IMR-90 (cell line): ENCODE measurements around the gene NT5M. TPM values are rescaled to one million over a fixed set of nuclear protein-coding genes. Genes with fewer than 3 reads are reported as not detected.

Experiments
- ATAC-seq: fragments of 200-7000 bp; cut with Tn5 transposase; 2 replicates; pipeline ENCODE4 v1.9.1; 2020; ENCODE audit warnings: low read depth, mild to moderate bottlenecking, moderate library complexity
- BruUV-seq: library from RNA; stranded (reverse); fragments of 400-500 nt; replicated peaks from 2 replicates; lab custom pipeline; 2021; lab: Mats Ljungman, UMichigan
- CTCF ChIA-PET: fragments of 300-600 bp; formaldehyde crosslinking; extraction: SDS; loops from one replicate; lab custom pipeline; 2021; ENCODE audit warnings: antibody characterized with exemption; lab: Yijun Ruan, JAX
- POLR2A ChIA-PET: fragments of 300-600 bp; sonication (Branson Sonifier 250); formaldehyde crosslinking; loops from one replicate; lab custom pipeline; 2022; ENCODE audit warnings: antibody characterized with exemption; ENCODE audit not compliant: unreplicated experiment; lab: Charles Lee
- DNase-seq: peaks from one replicate; pipeline ENCODE4 v3.0.0; 2013
- H2AFZ ChIP-seq: replicated peaks from 2 replicates; pipeline ENCODE3; 2013; ENCODE audit warnings: low read length, mild to moderate bottlenecking; ENCODE audit not compliant: poor library complexity
- H2AK5ac ChIP-seq: 2 replicates; pipeline ENCODE4 v1.6.1; 2013; ENCODE audit warnings: low read depth, low read length, inconsistent platforms
- H2AK9ac ChIP-seq: replicated peaks from 2 replicates; pipeline ENCODE3; 2013; ENCODE audit warnings: mild to moderate bottlenecking, low read depth, low read length, moderate library complexity; ENCODE audit not compliant: poor library complexity
- H2BK120ac ChIP-seq: 2 replicates; pipeline ENCODE4 v1.6.1; 2013; ENCODE audit warnings: low read depth, low read length, inconsistent platforms
- H2BK15ac ChIP-seq: 3 replicates; pipeline ENCODE4 v1.6.1; 2013; ENCODE audit warnings: low read depth, low read length, inconsistent platforms
- H2BK20ac ChIP-seq: 2 replicates; pipeline ENCODE4 v1.6.1; 2013; ENCODE audit warnings: low read depth, mild to moderate bottlenecking, inconsistent platforms, low read length, moderate library complexity
- H2BK5ac ChIP-seq: 2 replicates; pipeline ENCODE4 v1.6.1; 2013; ENCODE audit warnings: mild to moderate bottlenecking, low read depth, low read length, inconsistent platforms; ENCODE audit not compliant: poor library complexity, severe bottlenecking
- H3K14ac ChIP-seq: replicated peaks from 2 replicates; pipeline ENCODE4 v1.6.1; 2013; ENCODE audit warnings: low read depth, low read length, inconsistent platforms
- H3K18ac ChIP-seq: 2 replicates; pipeline ENCODE4 v1.6.1; 2013; ENCODE audit warnings: low read depth, low read length, control low read depth
- H3K23ac ChIP-seq: 2 replicates; pipeline ENCODE4 v1.6.1; 2013; ENCODE audit warnings: low read depth, low read length, inconsistent platforms
- H3K27ac ChIP-seq: 2 replicates; pipeline ENCODE4 v1.5.1; 2013; ENCODE audit warnings: mild to moderate bottlenecking, control low read depth, low read length; ENCODE audit not compliant: insufficient read depth
- H3K27me3 ChIP-seq: 2 replicates; pipeline ENCODE4 v1.6.1; 2013; ENCODE audit warnings: low read length; ENCODE audit not compliant: control insufficient read depth, insufficient read depth
- H3K36me3 ChIP-seq: 2 replicates; pipeline ENCODE4 v1.6.1; 2013; ENCODE audit warnings: low read length, mixed read lengths; ENCODE audit not compliant: control insufficient read depth, insufficient read depth
- H3K4ac ChIP-seq: 2 replicates; pipeline ENCODE4 v1.6.1; 2013; ENCODE audit warnings: low read depth, low read length, inconsistent platforms
- H3K4me1 ChIP-seq: 2 replicates; pipeline ENCODE4 v1.6.1; 2013; ENCODE audit warnings: low read length, mixed read lengths; ENCODE audit not compliant: control insufficient read depth, insufficient read depth
- H3K4me2 ChIP-seq: 2 replicates; pipeline ENCODE4 v1.6.1; 2013; ENCODE audit warnings: low read depth, mild to moderate bottlenecking, control low read depth, low read length, moderate library complexity
- H3K4me3 ChIP-seq: 2 replicates; pipeline ENCODE4 v1.5.1; 2013; ENCODE audit warnings: low read depth, mild to moderate bottlenecking, control low read depth, low read length, moderate library complexity; ENCODE audit not compliant: insufficient read depth
- H3K56ac ChIP-seq: 2 replicates; pipeline ENCODE4 v1.6.1; 2013; ENCODE audit warnings: low read length, inconsistent platforms; ENCODE audit not compliant: insufficient read depth; ENCODE audit errors: extremely low read depth
- H3K79me1 ChIP-seq, 2 experiments: 2 replicates each; pipeline ENCODE4 v1.6.1; 2013; ENCODE audit warnings: low read length in 2 of 2, inconsistent platforms in 1 of 2, low read depth in 1 of 2
- H3K9ac ChIP-seq: 2 replicates; pipeline ENCODE4 v1.6.1; 2013; ENCODE audit warnings: low read depth, low read length, control low read depth
- H3K9me1 ChIP-seq: 2 replicates; pipeline ENCODE4 v1.6.1; 2013; ENCODE audit warnings: low read length, inconsistent platforms; ENCODE audit not compliant: insufficient read depth
- H3K9me3 ChIP-seq: 2 replicates; pipeline ENCODE4 v1.6.1; 2013; ENCODE audit warnings: low read length; ENCODE audit not compliant: control insufficient read depth, insufficient read depth
- H4K20me1 ChIP-seq: 2 replicates; pipeline ENCODE4 v1.6.1; 2013; ENCODE audit warnings: low read length, inconsistent platforms; ENCODE audit not compliant: insufficient read depth
- H4K5ac ChIP-seq: 2 replicates; pipeline ENCODE4 v1.6.1; 2013; ENCODE audit warnings: mild to moderate bottlenecking, low read depth, low read length, control low read depth
- H4K8ac ChIP-seq, 2 experiments: 2 replicates each; pipeline ENCODE4 v1.6.1; 2013; ENCODE audit warnings: low read depth in 2 of 2, low read length in 2 of 2, control low read depth in 1 of 2, inconsistent platforms in 1 of 2
- H4K91ac ChIP-seq: 2 replicates; pipeline ENCODE4 v1.6.1; 2013; ENCODE audit warnings: low read depth, low read length, inconsistent platforms; ENCODE audit not compliant: insufficient read depth
- BHLHE40 ChIP-seq: fragments of 150-350 bp; IDR thresholded peaks from 2 replicates; pipeline ENCODE4 v1.6.1; 2016; ENCODE audit warnings: mild to moderate bottlenecking, low read depth, low read length
- CEBPB ChIP-seq: IDR thresholded peaks from 2 replicates; pipeline ENCODE4 v1.6.1; 2012; ENCODE audit warnings: low read depth, low read length, improper control_type of control experiment
- CHD1 ChIP-seq: IDR thresholded peaks from 2 replicates; pipeline ENCODE4 v1.6.1; 2012; ENCODE audit warnings: low read depth, low read length, improper control_type of control experiment
- FOS ChIP-seq: fragments of 150-350 bp; IDR thresholded peaks from 2 replicates; pipeline ENCODE4 v1.6.1; 2016; ENCODE audit warnings: low read depth, low read length
- MAFK ChIP-seq: IDR thresholded peaks from 2 replicates; pipeline ENCODE4 v1.6.1; 2012; ENCODE audit warnings: low read depth, low read length, improper control_type of control experiment
- MAZ ChIP-seq: IDR thresholded peaks from 2 replicates; pipeline ENCODE4 v1.6.1; 2012; ENCODE audit warnings: low read depth, mild to moderate bottlenecking, low read length, improper control_type of control experiment, moderate library complexity, borderline replicate concordance
- MXI1 ChIP-seq: IDR thresholded peaks from 2 replicates; pipeline ENCODE4 v1.6.1; 2012; ENCODE audit warnings: low read depth, mild to moderate bottlenecking, low read length, moderate library complexity, borderline replicate concordance
- NFE2L2 ChIP-seq: fragments of 150-350 bp; IDR thresholded peaks from 2 replicates; pipeline ENCODE4 v1.6.1; 2016; ENCODE audit warnings: low read depth, mild to moderate bottlenecking, low read length
- POLR2A ChIP-seq: IDR thresholded peaks from 2 replicates; pipeline ENCODE4 v1.6.1; 2012; ENCODE audit warnings: mild to moderate bottlenecking, low read depth, low read length
- RAD21 ChIP-seq: IDR thresholded peaks from 2 replicates; pipeline ENCODE4 v1.6.1; 2012; ENCODE audit warnings: low read length, improper control_type of control experiment
- RCOR1 ChIP-seq: IDR thresholded peaks from 2 replicates; pipeline ENCODE4 v1.6.1; 2012; ENCODE audit warnings: mild to moderate bottlenecking, low read length, improper control_type of control experiment; ENCODE audit not compliant: insufficient replicate concordance
- RFX5 ChIP-seq: IDR thresholded peaks from 2 replicates; pipeline ENCODE4 v1.8.0; 2012; ENCODE audit warnings: low read depth, mild to moderate bottlenecking, low read length, moderate library complexity
- SMC3 ChIP-seq: fragments of 150-350 bp; IDR thresholded peaks from 2 replicates; pipeline ENCODE4 v1.6.1; 2016; ENCODE audit warnings: low read depth, mild to moderate bottlenecking, antibody characterized with exemption, low read length, moderate library complexity
- whole genome bisulfite sequencing, 2 experiments: methylation state at CpG; one replicate each; pipeline versions ENCODE4 v1.1.5 to v1.1.7; 2013; ENCODE audit warnings: missing lambda C conversion rate in 2 of 2; ENCODE audit not compliant: insufficient read length in 1 of 2; ENCODE audit errors: extremely low coverage in 2 of 2; 5-methylcytosine and 5-hydroxymethylcytosine counted together
- dilution Hi-C: fragments of 300-500 bp; cut with HindIII; formaldehyde crosslinking; loops from one replicate; pipeline ENCODE4 v1.14.3; 2018; ENCODE audit warnings: low sequenced_read_pairs; ENCODE audit not compliant: unreplicated experiment
- in situ Hi-C: fragments of 300-500 bp; cut with MboI; formaldehyde crosslinking; loops from 3 replicates; pipeline ENCODE4 v1.14.3; 2019; ENCODE audit warnings: low sequenced_read_pairs, inconsistent platforms, mixed read lengths
- intact Hi-C: fragments of 100-400 bp; cut with micrococcal nuclease; formaldehyde crosslinking; loops from 2 replicates; pipeline ENCODE4 v1.10.0; 2022
- polyA plus RNA-seq, 3 experiments: library from polyadenylated mRNA; depleted of rRNA; stranded (reverse); fragments of >200 nt; gene quantifications; 2 replicates each; pipeline ENCODE4 v1.2.3, GENCODE V29; 2012; ENCODE audit warnings: low replicate concordance in 1 of 3
- total RNA-seq: library from RNA; depleted of rRNA; stranded (reverse); fragments of >200 nt; gene quantifications from 2 replicates; pipeline ENCODE4 v1.2.3, GENCODE V29; 2012
- TF ChIP-seq, protein P1 (sequence below): fragments of 150-350 bp; IDR thresholded peaks from 2 replicates; pipeline ENCODE4 v1.6.1; 2016; ENCODE audit warnings: low read depth, mild to moderate bottlenecking, low read length, moderate library complexity, borderline replicate concordance
- TF ChIP-seq, protein P2 (sequence below): conservative IDR thresholded peaks from 2 replicates; pipeline ENCODE4 v1.5.1; 2012; ENCODE audit warnings: mild to moderate bottlenecking, low read depth, low read length, improper control_type of control experiment
- TF ChIP-seq, protein P3 (sequence below): fragments of 150-350 bp; IDR thresholded peaks from 2 replicates; pipeline ENCODE4 v1.6.1; 2017; ENCODE audit warnings: mild to moderate bottlenecking, antibody characterized with exemption, low read length, low read depth

Gene NT5M
- total and polyA plus RNA-seq, 2 of the 4 experiments (the other 2 are of a cell fraction) = 0.18 to 0.32 TPM

DNA sequence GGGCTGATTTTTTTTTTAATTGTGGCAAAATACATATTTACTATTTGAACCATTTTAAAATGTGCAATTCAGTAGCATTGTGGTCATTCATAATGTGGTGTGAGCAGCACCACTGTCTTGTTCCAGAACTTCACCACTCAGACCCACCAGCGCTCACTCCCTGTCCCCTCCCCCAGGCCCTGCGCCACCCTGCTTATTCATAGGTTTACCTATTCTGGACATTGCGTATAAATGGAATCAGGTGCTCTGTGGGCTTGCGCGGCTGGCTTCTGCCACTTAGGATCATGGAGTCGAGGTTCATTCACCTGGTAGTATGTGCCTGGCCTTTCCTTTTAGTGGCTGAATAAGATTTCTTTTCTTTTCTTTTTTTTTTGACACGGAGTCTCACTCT is 59.4 kb downstream of the NT5M start:
- Histone ChIP-seq H2BK20ac (no peak overlapping the region), H3K79me1 (no peaks in the 10 kb centered on the region), H4K5ac (no peak overlapping the region), H3K14ac (no peak overlapping the region), H2AK5ac (no peak overlapping the region), H3K4me2 (no peak overlapping the region), H3K27me3 (peaks cover 10% of the 10 kb centered on the region; the same call in 1 of the 2 replicates), H4K20me1 (no peaks in the 10 kb centered on the region), H3K4me3 (no peak overlapping the region), H3K18ac (no peak overlapping the region), H2AK9ac (no peak overlapping the region), H4K8ac (no peak overlapping the region), H3K56ac (no peak overlapping the region), H3K36me3 (no peaks in the 10 kb centered on the region), H3K9me3 (peaks cover 11% of the 10 kb centered on the region), H2BK120ac (no peak overlapping the region), H3K27ac (no peak overlapping the region), H3K9ac (no peak overlapping the region), H2BK5ac (no peak overlapping the region), H3K9me1 (no peaks in the 10 kb centered on the region), H2BK15ac (no peak overlapping the region), H2AFZ (no peak overlapping the region), H3K4ac (no peak overlapping the region), H4K91ac (no peak overlapping the region), H3K23ac (no peak overlapping the region), H3K4me1 (no peaks in the 10 kb centered on the region)
- TF ChIP-seq RAD21 (no peak), MAZ (no peak), MAFK (no peak), POLR2A (no peak), FOS (no peak), BHLHE40 (no peak), NFE2L2 (no peak), RCOR1 (no peak), CEBPB (no peak), MXI1 (no peak), SMC3 (no peak), CHD1 (no peak), RFX5 (no peak)
- TF ChIP-seq, protein P1, sequence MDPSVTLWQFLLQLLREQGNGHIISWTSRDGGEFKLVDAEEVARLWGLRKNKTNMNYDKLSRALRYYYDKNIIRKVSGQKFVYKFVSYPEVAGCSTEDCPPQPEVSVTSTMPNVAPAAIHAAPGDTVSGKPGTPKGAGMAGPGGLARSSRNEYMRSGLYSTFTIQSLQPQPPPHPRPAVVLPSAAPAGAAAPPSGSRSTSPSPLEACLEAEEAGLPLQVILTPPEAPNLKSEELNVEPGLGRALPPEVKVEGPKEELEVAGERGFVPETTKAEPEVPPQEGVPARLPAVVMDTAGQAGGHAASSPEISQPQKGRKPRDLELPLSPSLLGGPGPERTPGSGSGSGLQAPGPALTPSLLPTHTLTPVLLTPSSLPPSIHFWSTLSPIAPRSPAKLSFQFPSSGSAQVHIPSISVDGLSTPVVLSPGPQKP = no peak
- TF ChIP-seq, protein P2, sequence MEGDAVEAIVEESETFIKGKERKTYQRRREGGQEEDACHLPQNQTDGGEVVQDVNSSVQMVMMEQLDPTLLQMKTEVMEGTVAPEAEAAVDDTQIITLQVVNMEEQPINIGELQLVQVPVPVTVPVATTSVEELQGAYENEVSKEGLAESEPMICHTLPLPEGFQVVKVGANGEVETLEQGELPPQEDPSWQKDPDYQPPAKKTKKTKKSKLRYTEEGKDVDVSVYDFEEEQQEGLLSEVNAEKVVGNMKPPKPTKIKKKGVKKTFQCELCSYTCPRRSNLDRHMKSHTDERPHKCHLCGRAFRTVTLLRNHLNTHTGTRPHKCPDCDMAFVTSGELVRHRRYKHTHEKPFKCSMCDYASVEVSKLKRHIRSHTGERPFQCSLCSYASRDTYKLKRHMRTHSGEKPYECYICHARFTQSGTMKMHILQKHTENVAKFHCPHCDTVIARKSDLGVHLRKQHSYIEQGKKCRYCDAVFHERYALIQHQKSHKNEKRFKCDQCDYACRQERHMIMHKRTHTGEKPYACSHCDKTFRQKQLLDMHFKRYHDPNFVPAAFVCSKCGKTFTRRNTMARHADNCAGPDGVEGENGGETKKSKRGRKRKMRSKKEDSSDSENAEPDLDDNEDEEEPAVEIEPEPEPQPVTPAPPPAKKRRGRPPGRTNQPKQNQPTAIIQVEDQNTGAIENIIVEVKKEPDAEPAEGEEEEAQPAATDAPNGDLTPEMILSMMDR = no peak
- TF ChIP-seq, protein P3, sequence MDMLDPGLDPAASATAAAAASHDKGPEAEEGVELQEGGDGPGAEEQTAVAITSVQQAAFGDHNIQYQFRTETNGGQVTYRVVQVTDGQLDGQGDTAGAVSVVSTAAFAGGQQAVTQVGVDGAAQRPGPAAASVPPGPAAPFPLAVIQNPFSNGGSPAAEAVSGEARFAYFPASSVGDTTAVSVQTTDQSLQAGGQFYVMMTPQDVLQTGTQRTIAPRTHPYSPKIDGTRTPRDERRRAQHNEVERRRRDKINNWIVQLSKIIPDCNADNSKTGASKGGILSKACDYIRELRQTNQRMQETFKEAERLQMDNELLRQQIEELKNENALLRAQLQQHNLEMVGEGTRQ = no peak
- dilution Hi-C loops = no loop called here
- no CpG with 5 or more reads among the region's 7 CpGs for WGBS, 2 experiments
- intact Hi-C loops = no loop called here
- no peak for ATAC-seq
- in situ Hi-C loops = loop anchor here (25.0 kb wide), 1 partner anchor 525 kb away; no protein-coding TSS in a partner anchor
- DNase-seq = no peak
- BruUV-seq = no TSS peak
- POLR2A ChIA-PET = interaction anchor here (0.5 kb wide), 1 partner anchor 134 kb away, joined by 4 read pairs; no protein-coding TSS in a partner anchor
- CTCF ChIA-PET = no interaction called here
